Rectal smooth muscle tissue (tissue), 1 donor: ENCODE results near the gene TTLL10.

Experiments used
- H3K27ac ChIP-seq: one replicate; pipeline ENCODE4 v1.7.0; 2013; ENCODE audit warnings: low read depth, low read length, inconsistent platforms
- H3K27me3 ChIP-seq: one replicate; pipeline ENCODE4 v1.7.0; 2013; ENCODE audit warnings: low read length; ENCODE audit not compliant: control insufficient read depth, insufficient read depth
- H3K36me3 ChIP-seq: one replicate; pipeline ENCODE4 v1.7.0; 2013; ENCODE audit warnings: low read length; ENCODE audit not compliant: control insufficient read depth, insufficient read depth
- H3K4me1 ChIP-seq: one replicate; pipeline ENCODE4 v1.7.0; 2013; ENCODE audit warnings: low read length; ENCODE audit not compliant: control insufficient read depth, insufficient read depth
- H3K4me3 ChIP-seq: one replicate; pipeline ENCODE4 v1.7.0; 2013; ENCODE audit warnings: low read length
- H3K9ac ChIP-seq: one replicate; pipeline ENCODE4 v1.7.0; 2013; ENCODE audit warnings: low read length

Gene TTLL10

DNA sequence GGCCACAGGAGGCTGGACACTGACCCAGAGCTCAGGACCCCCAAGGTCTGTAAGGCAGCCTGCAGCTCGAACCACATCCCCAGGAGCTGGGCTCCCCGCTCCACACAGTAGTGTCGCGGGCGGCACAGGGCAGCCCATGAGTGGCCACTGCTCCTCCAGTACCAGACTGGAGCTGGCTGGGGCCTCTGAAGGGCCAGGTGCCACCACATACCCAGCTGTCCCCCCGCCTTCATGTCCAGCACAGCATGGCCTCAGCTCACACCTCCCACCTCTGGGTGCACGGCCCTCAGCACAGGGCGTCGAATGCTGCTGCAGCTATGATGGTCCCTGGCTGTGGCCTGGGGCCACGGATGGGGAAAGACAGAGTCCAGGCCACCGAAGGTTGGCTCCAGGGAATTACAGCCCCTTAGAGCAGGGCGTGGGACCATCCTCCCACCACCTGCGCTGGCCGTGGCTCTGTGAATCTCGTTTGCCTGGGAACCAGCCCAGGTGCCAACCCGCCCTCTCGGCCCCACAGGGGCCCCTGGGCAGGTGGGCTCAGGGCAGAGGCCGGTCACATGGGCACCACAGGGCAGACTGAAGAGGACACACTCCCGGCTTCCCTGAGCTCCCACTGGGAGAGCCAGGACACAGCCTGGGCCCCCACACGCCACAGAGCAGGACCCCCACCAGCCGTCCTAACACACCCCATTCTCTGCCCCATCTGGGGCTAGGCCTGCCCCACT is 42.4 kb downstream of the TTLL10 start:
- H3K4me1 ChIP-seq, result no peaks in the 10 kb centered on the region
- no peak overlapping the region for H3K9ac ChIP-seq
- H3K4me3 ChIP-seq, result no peak overlapping the region
- no peak overlapping the region for H3K27ac ChIP-seq
- H3K27me3 ChIP-seq, result peaks cover 2% of the 10 kb centered on the region
- peaks cover 21% of the 10 kb centered on the region for H3K36me3 ChIP-seq

DNA sequence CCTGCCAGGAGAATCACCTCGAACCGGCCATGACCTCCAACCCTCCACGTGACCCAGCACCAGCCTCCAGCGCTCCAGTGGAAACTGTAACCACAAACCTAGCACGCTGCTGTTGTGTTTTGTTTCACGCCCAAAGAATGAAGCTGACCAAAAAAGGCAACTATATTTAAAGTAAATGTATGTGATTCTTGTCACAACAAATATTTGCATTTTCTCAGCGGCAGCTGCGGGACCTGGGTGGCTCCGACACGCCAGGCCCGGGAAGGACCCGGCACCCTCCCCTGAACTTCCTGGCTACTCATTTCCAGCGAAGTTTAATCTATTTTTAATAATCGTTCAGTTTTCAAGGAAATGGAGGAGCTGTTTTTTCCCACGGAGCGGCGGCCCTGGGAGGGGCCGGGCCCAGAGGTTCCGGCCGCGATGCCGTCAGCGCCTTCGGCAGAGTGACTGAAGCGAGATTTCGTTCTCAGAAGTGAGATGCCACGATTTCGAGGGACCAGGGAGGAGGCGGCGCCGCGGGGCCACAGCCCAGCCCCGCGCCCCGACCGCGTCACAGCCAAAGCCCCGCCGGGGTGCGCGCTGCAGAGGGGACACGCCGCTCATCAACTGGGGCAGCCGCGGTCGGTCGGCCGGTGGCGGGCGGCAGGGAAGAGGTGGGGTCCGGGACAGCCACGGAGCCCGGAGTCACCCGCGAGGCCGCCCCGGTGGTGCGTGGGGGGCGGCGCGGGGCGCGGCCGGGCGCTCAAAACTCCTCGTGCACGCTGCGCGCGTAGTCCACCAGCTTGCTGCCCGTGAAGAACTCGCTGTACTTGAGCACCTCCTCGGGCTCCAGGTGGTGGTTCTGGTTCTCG is 43.3 kb downstream of the TTLL10 start:
- peaks cover 23% of the 10 kb centered on the region for H3K36me3 ChIP-seq
- H3K4me3 ChIP-seq, result no peak overlapping the region
- no peak overlapping the region for H3K27ac ChIP-seq
- no peaks in the 10 kb centered on the region for H3K4me1 ChIP-seq
- no peak overlapping the region for H3K9ac ChIP-seq
- H3K27me3 ChIP-seq, result peaks cover 2% of the 10 kb centered on the region

DNA sequence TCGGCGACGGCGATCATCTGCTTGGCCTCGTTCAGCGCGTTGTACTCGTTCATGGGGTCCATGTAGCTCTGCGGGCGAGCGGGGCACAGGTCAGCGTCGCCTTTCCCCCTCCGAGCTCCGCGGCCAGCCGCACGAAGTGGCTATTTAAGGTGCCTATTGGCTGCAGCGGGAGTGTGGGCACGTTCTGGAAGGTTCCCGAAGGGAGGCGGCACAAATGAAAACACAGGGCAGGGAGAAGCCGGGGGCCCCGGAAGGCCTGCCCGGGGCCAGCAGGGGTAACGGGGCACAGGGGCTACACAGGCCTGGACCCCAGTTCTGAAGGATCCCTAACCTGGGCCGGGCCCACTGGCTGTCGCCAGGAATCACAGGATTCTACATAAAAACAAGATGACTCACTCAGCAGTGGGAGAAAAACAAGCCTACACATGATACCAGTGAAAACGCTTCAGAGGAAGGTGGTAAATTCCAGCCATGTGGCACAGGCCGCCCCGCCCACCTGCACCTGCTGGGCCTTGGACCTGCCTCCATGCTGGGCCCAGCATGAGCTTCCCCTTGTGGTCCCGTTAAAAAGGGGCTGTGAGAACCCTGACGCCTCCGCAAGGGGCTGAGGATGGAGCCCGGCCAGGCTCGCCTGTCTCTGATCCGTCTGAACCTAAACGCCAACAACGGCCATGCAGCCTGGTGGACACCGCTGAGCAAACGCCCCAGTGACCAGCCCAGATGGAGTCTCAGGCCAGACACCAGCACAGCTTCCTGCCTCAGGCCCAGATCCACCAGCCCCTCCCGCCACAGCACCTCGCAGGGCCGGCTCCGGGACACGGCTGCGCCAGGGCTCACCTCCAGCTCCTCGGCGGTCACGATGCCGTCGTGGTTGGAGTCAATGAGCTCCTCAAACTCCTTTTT is 44.2 kb downstream of the TTLL10 start:
- Histone ChIP-seq H3K27me3 (peaks cover 2% of the 10 kb centered on the region), H3K9ac (no peak overlapping the region), H3K4me1 (no peaks in the 10 kb centered on the region), H3K36me3 (peaks cover 29% of the 10 kb centered on the region), H3K4me3 (no peak overlapping the region), H3K27ac (no peak overlapping the region)

DNA sequence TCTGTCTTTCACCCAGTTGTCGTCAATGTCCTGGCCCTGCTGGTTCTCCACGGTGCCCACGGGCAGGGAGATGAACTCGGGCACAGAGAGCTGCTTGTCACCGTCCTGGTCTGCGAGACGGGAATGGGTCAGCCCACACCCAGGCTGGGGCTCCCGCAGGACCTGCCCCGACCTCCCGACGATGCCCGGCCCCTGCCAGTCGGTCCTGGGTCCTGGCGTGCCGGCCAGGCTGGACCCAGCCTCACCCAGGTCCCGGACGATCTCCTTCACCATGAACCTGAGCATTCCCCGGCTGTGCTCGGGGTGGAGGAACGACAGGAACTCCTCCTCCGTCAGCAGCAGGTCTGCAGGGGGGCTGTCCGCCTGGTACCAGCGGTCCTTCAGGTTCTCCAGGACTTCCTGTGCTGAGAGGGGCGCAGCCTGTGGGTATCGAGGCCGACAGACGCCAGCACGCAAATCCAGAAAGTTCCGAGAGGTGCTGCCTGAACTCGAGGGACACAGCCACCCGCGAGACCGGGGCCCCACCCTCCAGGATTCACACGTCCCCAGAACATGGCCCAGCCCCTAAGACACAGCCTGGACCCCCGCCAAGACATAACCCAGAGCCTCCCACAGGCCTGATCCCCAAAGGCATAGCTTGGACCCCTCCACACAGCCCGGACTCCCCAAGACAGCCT is 45.0 kb downstream of the TTLL10 start:
- Histone ChIP-seq H3K36me3 (peaks cover 33% of the 10 kb centered on the region), H3K9ac (no peak overlapping the region), H3K27ac (no peak overlapping the region), H3K4me1 (no peaks in the 10 kb centered on the region), H3K4me3 (no peak overlapping the region), H3K27me3 (no peaks in the 10 kb centered on the region)

DNA sequence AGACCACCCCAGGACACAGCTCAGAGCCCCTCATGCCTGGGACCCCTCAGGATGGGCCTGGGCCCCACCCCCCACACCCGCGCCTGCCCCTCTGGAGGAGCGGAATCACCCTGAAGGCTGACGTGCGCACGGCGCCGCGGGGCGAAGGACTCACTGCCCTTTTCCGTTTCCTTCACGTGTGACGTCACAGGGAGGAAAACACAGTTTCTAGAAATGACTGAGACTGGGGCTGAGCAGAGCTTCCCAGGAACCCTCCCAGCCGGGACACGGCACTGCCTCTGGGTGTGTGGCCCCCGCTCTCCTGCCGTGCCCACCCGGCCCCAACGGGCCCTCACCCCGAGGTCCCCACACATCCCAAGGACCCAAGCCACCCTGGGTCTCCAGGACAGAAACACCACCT is 45.7 kb downstream of the TTLL10 start:
- H3K4me3 ChIP-seq, result no peak overlapping the region
- peaks cover 33% of the 10 kb centered on the region for H3K36me3 ChIP-seq
- no peak overlapping the region for H3K9ac ChIP-seq
- no peaks in the 10 kb centered on the region for H3K27me3 ChIP-seq
- no peak overlapping the region for H3K27ac ChIP-seq
- no peaks in the 10 kb centered on the region for H3K4me1 ChIP-seq

DNA sequence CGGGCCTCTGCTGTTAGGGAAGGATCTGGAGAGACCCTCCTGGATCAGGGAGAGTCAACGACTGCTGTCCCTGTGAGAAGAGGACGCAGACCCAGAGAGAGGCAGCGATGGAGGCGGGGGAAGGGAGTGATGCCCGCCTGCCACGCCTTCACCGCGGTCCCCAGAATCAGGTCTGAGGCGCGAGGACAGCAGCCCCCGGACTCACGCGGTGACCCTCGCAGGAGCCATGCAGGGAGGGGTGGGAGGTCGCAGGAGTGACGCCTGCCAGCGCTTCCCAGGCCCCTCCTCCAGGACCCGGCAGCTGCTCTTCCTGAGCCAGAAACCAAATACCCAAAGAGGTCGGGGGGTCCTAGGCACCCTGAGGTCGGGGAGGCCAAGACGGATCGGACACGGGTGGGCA is 46.5 kb downstream of the TTLL10 start:
- H3K9ac ChIP-seq, result no peak overlapping the region
- no peak overlapping the region for H3K27ac ChIP-seq
- peaks cover 39% of the 10 kb centered on the region for H3K36me3 ChIP-seq

DNA sequence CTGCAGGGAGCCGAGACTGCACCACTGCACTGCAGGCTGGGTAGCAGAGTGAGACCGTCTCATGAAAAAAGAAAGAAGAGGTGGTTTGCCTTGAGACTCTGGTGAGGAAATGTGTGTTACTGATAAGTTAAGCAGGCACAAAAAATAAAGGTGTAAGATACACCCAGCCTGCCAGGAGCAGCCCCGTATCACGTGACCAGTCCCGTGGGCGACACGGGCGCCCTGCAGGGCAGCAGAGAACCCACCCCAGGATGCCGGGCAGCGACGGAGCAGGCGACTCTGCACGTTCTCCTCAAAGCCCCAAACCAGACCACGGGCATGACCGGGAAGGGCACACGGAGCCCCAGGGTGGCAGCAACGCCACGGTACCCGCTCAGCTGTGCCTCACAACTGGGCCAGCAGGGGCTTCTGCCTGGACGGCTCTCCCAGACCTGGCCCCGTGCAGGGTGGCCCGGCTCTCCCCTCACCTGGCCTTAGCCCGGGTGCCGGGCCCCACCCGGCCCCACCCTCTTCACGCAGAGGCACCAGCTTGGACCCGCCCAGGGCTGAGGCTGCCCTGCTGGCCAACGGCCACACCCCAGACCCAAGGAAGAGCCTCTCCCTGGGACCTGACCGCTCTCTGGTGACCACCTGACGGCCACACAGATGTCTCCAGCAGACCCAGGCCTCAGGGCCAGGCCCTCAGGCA is 48.4 kb downstream of the TTLL10 start:
- H3K9ac ChIP-seq, result no peak overlapping the region
- H3K4me3 ChIP-seq, result no peak overlapping the region
- no peaks in the 10 kb centered on the region for H3K27me3 ChIP-seq
- peaks cover 33% of the 10 kb centered on the region for H3K36me3 ChIP-seq
- no peaks in the 10 kb centered on the region for H3K4me1 ChIP-seq
- H3K27ac ChIP-seq, result no peak overlapping the region

More for the DNA sequence above, 46.5 kb downstream of the TTLL10 start:
- Histone ChIP-seq H3K27me3 (no peaks in the 10 kb centered on the region), H3K4me3 (no peak overlapping the region), H3K4me1 (no peaks in the 10 kb centered on the region)

DNA sequence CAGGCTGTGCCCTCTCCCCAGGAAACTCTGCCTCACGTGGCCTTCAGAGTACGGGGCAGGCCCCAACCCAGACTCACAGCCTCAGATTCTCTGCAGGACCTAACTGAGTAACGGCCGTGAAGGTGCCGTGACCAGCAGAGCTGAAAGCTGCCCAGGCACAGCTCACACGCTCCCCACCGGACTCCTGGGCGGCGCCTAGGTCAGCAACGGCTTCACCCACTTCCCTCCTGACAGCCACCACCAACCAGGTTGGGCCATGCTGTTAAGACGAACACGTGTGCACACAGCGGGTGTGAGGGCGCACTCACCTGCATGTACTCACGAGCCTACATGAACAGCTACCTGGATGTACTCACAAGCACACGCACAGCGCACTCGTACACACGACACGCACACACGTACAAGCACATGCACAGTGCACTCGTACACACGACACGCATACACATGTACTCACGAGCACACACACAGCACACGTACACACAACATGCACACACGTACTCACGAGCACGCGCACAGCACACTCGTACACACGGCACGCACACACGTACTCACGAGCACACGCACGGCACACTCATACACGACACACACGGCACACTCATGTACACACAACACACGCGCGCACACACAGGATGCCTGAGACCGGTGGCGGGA is 49.0 kb downstream of the TTLL10 start:
- Histone ChIP-seq H3K4me3 (no peak overlapping the region), H3K36me3 (peaks cover 36% of the 10 kb centered on the region), H3K9ac (no peak overlapping the region), H3K4me1 (no peaks in the 10 kb centered on the region), H3K27ac (no peak overlapping the region), H3K27me3 (no peaks in the 10 kb centered on the region)

DNA sequence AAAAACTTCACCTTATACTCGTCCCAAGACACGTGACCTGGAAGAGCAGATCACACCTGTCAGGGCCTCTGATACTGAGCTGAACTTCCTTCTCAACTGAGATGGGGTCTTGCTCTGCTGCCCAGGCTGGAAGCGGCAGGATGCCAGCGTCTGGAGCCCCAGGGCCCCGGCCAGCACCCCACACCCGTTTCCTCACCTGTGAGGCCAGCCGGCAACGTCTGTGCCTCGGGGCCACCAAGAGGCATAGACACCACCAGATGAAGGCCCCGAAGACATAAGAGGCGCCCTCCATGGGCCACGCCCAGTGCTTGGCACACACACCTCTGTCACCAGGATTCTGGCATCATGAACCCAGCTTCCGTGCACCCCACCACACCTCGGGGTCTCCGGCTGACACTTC is 49.6 kb downstream of the TTLL10 start:
- H3K36me3 ChIP-seq, result peaks cover 41% of the 10 kb centered on the region
- H3K4me3 ChIP-seq, result no peak overlapping the region
- no peaks in the 10 kb centered on the region for H3K27me3 ChIP-seq
- H3K9ac ChIP-seq, result no peak overlapping the region
- H3K4me1 ChIP-seq, result no peaks in the 10 kb centered on the region
- no peak overlapping the region for H3K27ac ChIP-seq

DNA sequence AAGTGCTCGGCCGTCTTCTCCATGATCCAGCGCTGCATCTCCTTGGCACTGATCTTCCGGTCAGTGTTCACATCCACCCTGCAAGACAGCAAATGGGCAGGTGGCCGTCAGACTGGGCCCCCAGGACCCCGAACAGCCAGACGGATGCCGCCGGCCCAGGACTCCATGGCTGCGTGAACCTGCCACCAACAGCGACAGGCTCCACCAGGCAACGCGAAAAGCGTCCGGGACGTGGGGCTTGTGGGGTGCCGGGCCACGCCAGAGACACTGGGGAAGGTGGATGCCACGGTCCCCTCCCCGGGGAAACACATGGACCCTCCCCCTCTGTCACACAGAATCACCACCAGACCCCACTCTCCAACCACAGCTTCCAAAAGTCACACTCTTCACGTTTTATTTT is 50.2 kb downstream of the TTLL10 start:
- no peak overlapping the region for H3K27ac ChIP-seq
- peaks cover 40% of the 10 kb centered on the region for H3K36me3 ChIP-seq
- no peaks in the 10 kb centered on the region for H3K4me1 ChIP-seq
- H3K4me3 ChIP-seq, result no peak overlapping the region
- no peaks in the 10 kb centered on the region for H3K27me3 ChIP-seq
- H3K9ac ChIP-seq, result no peak overlapping the region

DNA sequence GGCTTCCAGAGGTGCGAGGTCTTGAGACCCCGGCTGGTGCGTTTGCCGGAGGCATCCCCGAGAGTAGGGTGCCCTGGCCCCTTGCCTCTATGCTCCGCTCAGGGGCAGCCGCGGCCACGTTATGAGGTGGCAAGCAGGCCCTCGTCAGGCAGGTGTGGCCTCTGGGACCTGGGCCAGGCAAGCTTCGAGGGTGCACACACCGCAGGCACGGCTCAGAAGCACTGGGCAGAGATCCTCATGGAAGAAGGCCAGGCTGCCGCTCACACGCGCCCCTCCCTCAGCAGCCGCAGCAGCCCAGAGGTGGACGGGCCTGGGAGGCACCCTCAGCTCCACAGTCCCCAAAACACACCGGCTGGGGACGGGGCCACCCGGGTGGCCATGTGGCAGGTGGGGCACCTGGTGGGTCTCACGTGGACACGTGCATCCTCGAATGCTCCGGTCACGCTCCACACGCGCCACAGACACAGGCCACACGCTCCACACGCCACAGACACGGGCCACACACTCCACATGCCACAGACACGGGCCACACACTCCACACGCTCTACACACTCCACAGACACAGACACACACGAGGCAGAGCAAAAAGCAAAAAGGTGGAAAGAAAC is 51.7 kb downstream of the TTLL10 start:
- Histone ChIP-seq H3K4me3 (no peak overlapping the region), H3K27ac (no peak overlapping the region), H3K4me1 (peaks cover 4% of the 10 kb centered on the region), H3K36me3 (peaks cover 38% of the 10 kb centered on the region), H3K27me3 (no peaks in the 10 kb centered on the region), H3K9ac (no peak overlapping the region)
